Measurements from ENCODE around the gene COL5A1.

DNA sequence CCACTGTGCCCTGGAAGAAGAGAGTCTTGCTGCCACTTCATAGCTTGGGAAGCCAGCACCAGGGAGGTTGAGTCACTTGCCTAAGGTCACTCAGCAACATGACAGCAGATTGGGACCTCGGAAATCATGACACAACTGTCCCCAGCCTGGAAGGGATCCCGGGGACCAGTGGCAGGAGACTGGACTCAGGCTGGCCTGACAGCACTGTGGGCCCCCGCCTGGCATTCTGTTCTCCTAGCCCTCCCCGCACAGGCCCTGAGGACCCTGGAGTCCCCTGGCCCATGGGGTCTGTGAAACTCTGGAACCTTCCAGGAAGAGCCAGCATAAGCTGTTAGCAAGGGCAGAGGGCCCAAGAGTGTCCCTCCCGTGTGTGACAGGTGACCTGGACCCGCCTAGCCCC, 64.9 kb downstream of the COL5A1 start:
- TF ChIP-seq, protein P1, sequence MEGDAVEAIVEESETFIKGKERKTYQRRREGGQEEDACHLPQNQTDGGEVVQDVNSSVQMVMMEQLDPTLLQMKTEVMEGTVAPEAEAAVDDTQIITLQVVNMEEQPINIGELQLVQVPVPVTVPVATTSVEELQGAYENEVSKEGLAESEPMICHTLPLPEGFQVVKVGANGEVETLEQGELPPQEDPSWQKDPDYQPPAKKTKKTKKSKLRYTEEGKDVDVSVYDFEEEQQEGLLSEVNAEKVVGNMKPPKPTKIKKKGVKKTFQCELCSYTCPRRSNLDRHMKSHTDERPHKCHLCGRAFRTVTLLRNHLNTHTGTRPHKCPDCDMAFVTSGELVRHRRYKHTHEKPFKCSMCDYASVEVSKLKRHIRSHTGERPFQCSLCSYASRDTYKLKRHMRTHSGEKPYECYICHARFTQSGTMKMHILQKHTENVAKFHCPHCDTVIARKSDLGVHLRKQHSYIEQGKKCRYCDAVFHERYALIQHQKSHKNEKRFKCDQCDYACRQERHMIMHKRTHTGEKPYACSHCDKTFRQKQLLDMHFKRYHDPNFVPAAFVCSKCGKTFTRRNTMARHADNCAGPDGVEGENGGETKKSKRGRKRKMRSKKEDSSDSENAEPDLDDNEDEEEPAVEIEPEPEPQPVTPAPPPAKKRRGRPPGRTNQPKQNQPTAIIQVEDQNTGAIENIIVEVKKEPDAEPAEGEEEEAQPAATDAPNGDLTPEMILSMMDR (IDR thresholded peaks at IDR 0.05): no peak
- TF ChIP-seq POLR2A (IDR thresholded peaks at IDR 0.05): no peak
